HG03064 (cell line): ENCODE results near the gene STEAP1B.
"Not testable (repeated sequence)": the region's sequence is repeated elsewhere in the genome, so short reads cannot be mapped to it uniquely, and the experiment has no call there.

ENCODE experiments used
- ATAC-seq: cut with Tn5 transposase; IDR thresholded peaks from one replicate; pipeline ENCODE4 v1.9.1; 2021; ENCODE audit warnings: low read depth; ENCODE audit not compliant: unreplicated experiment

STEAP1B gene

GRCh38 chr7:22499044-22499443, 944 bp downstream of the STEAP1B start:
- no peak for ATAC-seq

- not testable (repeated sequence) for ATAC-seq
Observed at GRCh38 chr7:22496912-22497311, 3.1 kb downstream of the STEAP1B start.

GRCh38 chr7:22496296-22496888, 3.6 kb downstream of the STEAP1B start:
- ATAC-seq, result not testable (repeated sequence)

- ATAC-seq, result not testable (repeated sequence)
Observed at GRCh38 chr7:22493160-22493925, 6.6 kb downstream of the STEAP1B start.

GRCh38 chr7:22488643-22489462, 11.1 kb downstream of the STEAP1B start:
- no peak for ATAC-seq

- no peak for ATAC-seq
Observed at GRCh38 chr7:22487978-22488642, 11.9 kb downstream of the STEAP1B start.

- ATAC-seq, result no peak
Observed at GRCh38 chr7:22486597-22486996, 13.4 kb downstream of the STEAP1B start.

- no peak for ATAC-seq
Observed at GRCh38 chr7:22485189-22485588, 14.8 kb downstream of the STEAP1B start.

- ATAC-seq, result no peak
Observed at GRCh38 chr7:22482503-22482902, 17.5 kb downstream of the STEAP1B start.

- ATAC-seq, result no peak
Observed at GRCh38 chr7:22481726-22482125, 18.3 kb downstream of the STEAP1B start.

GRCh38 chr7:22480523-22481075, 19.4 kb downstream of the STEAP1B start:
- ATAC-seq, result no peak

- ATAC-seq, result no peak
Observed at GRCh38 chr7:22477876-22478450, 22.0 kb downstream of the STEAP1B start.

GRCh38 chr7:22477262-22477661, 22.7 kb downstream of the STEAP1B start:
- ATAC-seq, result no peak

- no peak for ATAC-seq
Observed at GRCh38 chr7:22476824-22477223, 23.2 kb downstream of the STEAP1B start.

- ATAC-seq, result no peak
Observed at GRCh38 chr7:22474645-22475044, 25.3 kb downstream of the STEAP1B start.

- ATAC-seq, result no peak
Observed at GRCh38 chr7:22470981-22471380, 29.0 kb downstream of the STEAP1B start.

- ATAC-seq, result no peak
Observed at GRCh38 chr7:22469371-22470143, 30.4 kb downstream of the STEAP1B start.

GRCh38 chr7:22468609-22469008, 31.4 kb downstream of the STEAP1B start:
- ATAC-seq, result no peak

GRCh38 chr7:22464299-22464698, 35.7 kb downstream of the STEAP1B start:
- ATAC-seq, result no peak
